ENCODE measurements around the gene CSAD.

GRCh38 chr12:53161119-53161911, 19.4 kb downstream of the CSAD start:
- TF ChIP-seq CTCF (IDR thresholded peaks at IDR 0.05; ENCODE audit: low read length) (no peak), EZH2phosphoT487 (IDR thresholded peaks at IDR 0.05; ENCODE audit: low read length) (no peak)

Measured in MM.1S (cell line).